Measurements from ENCODE around the gene RYR2. TPM values are rescaled to one million over a fixed set of nuclear protein-coding genes. Genes with fewer than 3 reads are reported as not detected.

The RYR2 gene
- total RNA-seq, 3 donors from 2014 or later, result 0.16 to 0.59 (median 0.33) TPM

DNA sequence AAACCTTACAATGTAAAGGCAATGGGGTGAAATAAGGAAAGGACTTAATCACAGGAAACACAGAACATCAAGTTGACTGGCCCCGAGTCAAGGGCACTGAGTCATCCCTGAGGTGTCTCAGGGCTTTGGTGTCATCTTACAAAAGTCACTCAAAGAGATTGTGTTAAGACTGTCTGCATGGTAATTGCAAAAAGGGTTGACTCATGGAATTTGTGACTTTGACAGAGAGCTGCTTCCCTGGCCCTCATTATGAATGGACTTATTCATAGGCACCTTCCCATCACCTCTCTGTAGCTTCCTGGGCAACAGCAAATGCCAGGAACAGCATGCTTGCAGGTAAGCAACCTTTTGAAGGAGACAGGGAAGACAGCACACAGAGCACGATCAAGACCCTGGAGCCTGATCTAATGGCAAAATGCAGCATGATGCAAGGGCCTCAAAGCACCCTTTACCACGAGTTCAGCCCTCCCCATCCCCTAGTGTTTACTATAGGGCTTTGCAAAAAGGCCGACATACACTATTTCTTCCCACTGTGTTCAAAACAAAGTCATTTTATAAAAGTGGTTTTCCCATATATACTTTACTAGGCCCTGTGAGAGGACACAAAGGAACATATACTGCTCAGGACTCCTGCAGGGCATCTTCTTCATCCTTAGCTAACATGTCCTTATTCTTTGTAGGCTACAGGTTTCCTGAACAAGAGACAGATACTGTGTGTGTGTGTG lies 831.7 kb downstream of the RYR2 start:
- no peak for DNase-seq (ENCODE audit: low spot score in 2 of 2)
- TF ChIP-seq, protein P1, sequence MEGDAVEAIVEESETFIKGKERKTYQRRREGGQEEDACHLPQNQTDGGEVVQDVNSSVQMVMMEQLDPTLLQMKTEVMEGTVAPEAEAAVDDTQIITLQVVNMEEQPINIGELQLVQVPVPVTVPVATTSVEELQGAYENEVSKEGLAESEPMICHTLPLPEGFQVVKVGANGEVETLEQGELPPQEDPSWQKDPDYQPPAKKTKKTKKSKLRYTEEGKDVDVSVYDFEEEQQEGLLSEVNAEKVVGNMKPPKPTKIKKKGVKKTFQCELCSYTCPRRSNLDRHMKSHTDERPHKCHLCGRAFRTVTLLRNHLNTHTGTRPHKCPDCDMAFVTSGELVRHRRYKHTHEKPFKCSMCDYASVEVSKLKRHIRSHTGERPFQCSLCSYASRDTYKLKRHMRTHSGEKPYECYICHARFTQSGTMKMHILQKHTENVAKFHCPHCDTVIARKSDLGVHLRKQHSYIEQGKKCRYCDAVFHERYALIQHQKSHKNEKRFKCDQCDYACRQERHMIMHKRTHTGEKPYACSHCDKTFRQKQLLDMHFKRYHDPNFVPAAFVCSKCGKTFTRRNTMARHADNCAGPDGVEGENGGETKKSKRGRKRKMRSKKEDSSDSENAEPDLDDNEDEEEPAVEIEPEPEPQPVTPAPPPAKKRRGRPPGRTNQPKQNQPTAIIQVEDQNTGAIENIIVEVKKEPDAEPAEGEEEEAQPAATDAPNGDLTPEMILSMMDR (IDR thresholded peaks at IDR 0.05), result no peak
- TF ChIP-seq POLR2A (IDR thresholded peaks at IDR 0.05) (no peak), POLR2AphosphoS5 (IDR thresholded peaks at IDR 0.05) (no peak)
- no peaks in the 10 kb centered on the region for H3K9me3 ChIP-seq
- no peaks in the 10 kb centered on the region for H3K4me1 ChIP-seq
- no peak overlapping the region for H3K4me3 ChIP-seq
- H3K27me3 ChIP-seq, result no peaks in the 10 kb centered on the region
- no peaks in the 10 kb centered on the region for H3K36me3 ChIP-seq
- intact Hi-C loops (cut with DNase I; ENCODE audit: low total_unique reads), result no loop called here
- H3K27ac ChIP-seq, result no peak overlapping the region

DNA sequence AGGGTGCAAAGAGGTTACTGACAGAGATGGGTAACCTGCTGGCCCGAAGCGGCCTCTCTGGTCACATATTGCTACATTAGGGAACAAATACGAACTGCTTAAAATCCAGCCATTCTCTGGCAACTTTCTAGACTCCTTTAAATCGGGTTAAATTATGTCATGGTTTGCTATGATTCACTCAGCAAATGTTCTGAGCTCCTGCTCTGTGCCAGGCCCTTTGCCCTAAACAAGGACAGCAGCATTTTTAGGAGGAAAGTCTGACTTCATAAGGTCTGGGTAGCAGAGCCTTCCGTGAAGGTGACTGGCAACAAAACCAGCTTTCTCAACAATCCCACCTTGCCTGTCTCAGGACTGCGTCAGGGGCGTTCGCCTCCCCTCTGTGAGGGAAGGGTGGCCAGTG lies 833.3 kb downstream of the RYR2 start:
- no peak overlapping the region for H3K27ac ChIP-seq
- H3K4me1 ChIP-seq, result no peaks in the 10 kb centered on the region
- TF ChIP-seq POLR2AphosphoS5 (IDR thresholded peaks at IDR 0.05) (no peak), POLR2A (IDR thresholded peaks at IDR 0.05) (no peak)
- TF ChIP-seq, protein P1 (IDR thresholded peaks at IDR 0.05), result no peak
- DNase-seq (ENCODE audit: low spot score in 2 of 2), result no peak
- no peaks in the 10 kb centered on the region for H3K27me3 ChIP-seq
- no peaks in the 10 kb centered on the region for H3K9me3 ChIP-seq
- H3K4me3 ChIP-seq, result no peak overlapping the region
- intact Hi-C loops (cut with DNase I; ENCODE audit: low total_unique reads), result no loop called here
- H3K36me3 ChIP-seq, result no peaks in the 10 kb centered on the region

DNA sequence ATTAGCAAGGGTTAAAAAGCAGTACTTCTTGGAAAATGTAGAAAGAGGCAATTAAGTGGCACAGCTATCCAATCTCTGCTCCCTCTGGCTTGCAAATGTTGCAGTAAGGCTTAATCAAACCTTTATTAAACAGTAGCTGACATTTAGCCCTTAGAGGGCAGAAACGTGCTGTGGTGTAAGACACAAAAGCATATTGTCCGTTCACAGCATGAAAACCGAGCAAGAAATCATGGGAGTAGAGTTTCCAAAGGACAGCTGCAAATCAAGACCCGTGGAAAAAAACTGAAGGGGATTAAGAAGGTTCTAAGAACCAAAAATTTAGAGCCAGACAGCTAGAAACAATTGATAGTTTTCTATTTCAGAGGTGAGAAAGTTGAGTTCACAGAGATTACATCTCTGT lies 835.6 kb downstream of the RYR2 start:
- Histone ChIP-seq H3K9me3 (no peaks in the 10 kb centered on the region), H3K4me3 (no peak overlapping the region), H3K27ac (no peak overlapping the region), H3K4me1 (no peaks in the 10 kb centered on the region), H3K27me3 (no peaks in the 10 kb centered on the region), H3K36me3 (no peaks in the 10 kb centered on the region)
- no peak for DNase-seq (ENCODE audit: low spot score in 2 of 2)
- TF ChIP-seq POLR2AphosphoS5 (IDR thresholded peaks at IDR 0.05) (no peak), POLR2A (IDR thresholded peaks at IDR 0.05) (no peak)
- TF ChIP-seq, protein P1 (IDR thresholded peaks at IDR 0.05), result no peak
- intact Hi-C loops (cut with DNase I; ENCODE audit: low total_unique reads), result no loop called here

DNA sequence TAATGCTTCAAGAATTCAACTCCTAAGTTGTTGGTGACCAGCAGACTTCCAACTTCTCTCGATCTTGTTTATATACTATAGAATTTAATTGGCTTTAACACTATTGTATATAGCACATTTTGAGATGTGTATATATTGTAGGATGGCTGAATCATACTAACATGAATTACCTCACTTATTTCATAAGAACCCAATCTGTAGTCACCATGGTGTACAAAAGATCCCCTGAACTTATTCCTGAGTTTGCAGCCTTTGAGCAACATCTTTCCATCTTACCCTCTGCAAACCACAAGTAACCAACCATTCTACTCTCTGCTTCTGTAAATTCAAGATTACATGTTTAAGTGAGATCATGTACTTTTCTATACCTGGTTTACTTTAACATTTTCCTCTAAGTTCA lies 836.4 kb downstream of the RYR2 start:
- Histone ChIP-seq H3K4me3 (no peak overlapping the region), H3K27me3 (no peaks in the 10 kb centered on the region), H3K36me3 (no peaks in the 10 kb centered on the region), H3K9me3 (no peaks in the 10 kb centered on the region), H3K4me1 (no peaks in the 10 kb centered on the region), H3K27ac (no peak overlapping the region)
- intact Hi-C loops (cut with DNase I; ENCODE audit: low total_unique reads), result no loop called here
- DNase-seq (ENCODE audit: low spot score in 2 of 2), result no peak
- TF ChIP-seq POLR2AphosphoS5 (IDR thresholded peaks at IDR 0.05) (no peak), POLR2A (IDR thresholded peaks at IDR 0.05) (no peak)
- TF ChIP-seq, protein P1 (IDR thresholded peaks at IDR 0.05), result no peak

DNA sequence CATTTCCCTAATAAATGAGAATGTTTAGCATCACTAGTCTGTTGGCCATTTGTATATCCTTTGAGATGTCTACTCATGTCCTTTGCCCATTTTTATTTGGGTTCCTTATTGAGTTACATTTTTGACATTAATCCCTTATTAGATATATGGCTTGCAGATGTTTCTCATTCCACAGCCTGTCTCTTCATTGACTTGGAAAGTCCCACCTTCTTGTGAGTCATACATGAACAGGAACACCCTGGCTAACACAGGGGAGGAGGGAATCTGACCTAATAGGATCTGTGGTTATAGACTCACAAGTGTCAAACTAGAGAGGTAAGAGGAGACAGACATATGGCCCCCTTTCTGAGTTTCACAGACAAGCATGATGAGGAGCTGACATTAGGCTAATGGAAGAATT lies 837.2 kb downstream of the RYR2 start:
- TF ChIP-seq POLR2A (IDR thresholded peaks at IDR 0.05) (no peak), POLR2AphosphoS5 (IDR thresholded peaks at IDR 0.05) (no peak)
- TF ChIP-seq, protein P1 (IDR thresholded peaks at IDR 0.05), result no peak
- no peak for DNase-seq (ENCODE audit: low spot score in 2 of 2)
- no peaks in the 10 kb centered on the region for H3K4me1 ChIP-seq
- no peak overlapping the region for H3K27ac ChIP-seq
- H3K36me3 ChIP-seq, result no peaks in the 10 kb centered on the region
- no peak overlapping the region for H3K4me3 ChIP-seq
- H3K9me3 ChIP-seq, result no peaks in the 10 kb centered on the region
- intact Hi-C loops (cut with DNase I; ENCODE audit: low total_unique reads), result no loop called here
- H3K27me3 ChIP-seq, result no peaks in the 10 kb centered on the region

Other genes starting within 250 kb of the RYR2 start
- gene MTR, start 246.9 kb upstream of the RYR2 start, total RNA-seq, result 10 to 100 TPM; 30.5 to 32.3 (median 31.7) TPM
- gene MT1HL1, start 37.7 kb upstream of the RYR2 start, total RNA-seq, result not detected

All from breast epithelium (tissue), 4 donors.